GM12878 (cell line): Measurements from ENCODE around the gene NBPF12.
"Not testable (repeated sequence)": the region's sequence is repeated elsewhere in the genome, so short reads cannot be mapped to it uniquely, and the experiment has no call there.

Experiments
- FOXM1 ChIP-seq: IDR thresholded peaks from 2 replicates; pipeline ENCODE4 v1.6.1; 2012; ENCODE audit warnings: low read depth, mild to moderate bottlenecking, inconsistent platforms, low read length, moderate library complexity
- SRF ChIP-seq, 2 experiments: IDR thresholded peaks; 2 replicates each; pipeline ENCODE4 v1.6.1; 2011; ENCODE audit warnings: low read depth in 2 of 2, low read length in 2 of 2, mild to moderate bottlenecking in 1 of 2, moderate library complexity in 1 of 2
- YY1 ChIP-seq: IDR thresholded peaks from 2 replicates; pipeline ENCODE4 v1.6.1; 2011; ENCODE audit warnings: low read depth, mild to moderate bottlenecking, low read length
- TF ChIP-seq, protein P1 (sequence below), 3 experiments: IDR thresholded peaks in 2 of 3; conservative IDR thresholded peaks in 1 of 3; 2 replicates each; pipeline ENCODE4 v1.5.1; 2011; ENCODE audit warnings: low read depth in 3 of 3, low read length in 3 of 3, mild to moderate bottlenecking in 3 of 3, control low read depth in 2 of 3, moderate library complexity in 2 of 3, inconsistent platforms in 1 of 3, mixed read lengths in 1 of 3; ENCODE audit not compliant: control insufficient read depth in 2 of 3, insufficient read depth in 1 of 3; ENCODE audit errors: extremely low read depth in 1 of 3

DNA sequence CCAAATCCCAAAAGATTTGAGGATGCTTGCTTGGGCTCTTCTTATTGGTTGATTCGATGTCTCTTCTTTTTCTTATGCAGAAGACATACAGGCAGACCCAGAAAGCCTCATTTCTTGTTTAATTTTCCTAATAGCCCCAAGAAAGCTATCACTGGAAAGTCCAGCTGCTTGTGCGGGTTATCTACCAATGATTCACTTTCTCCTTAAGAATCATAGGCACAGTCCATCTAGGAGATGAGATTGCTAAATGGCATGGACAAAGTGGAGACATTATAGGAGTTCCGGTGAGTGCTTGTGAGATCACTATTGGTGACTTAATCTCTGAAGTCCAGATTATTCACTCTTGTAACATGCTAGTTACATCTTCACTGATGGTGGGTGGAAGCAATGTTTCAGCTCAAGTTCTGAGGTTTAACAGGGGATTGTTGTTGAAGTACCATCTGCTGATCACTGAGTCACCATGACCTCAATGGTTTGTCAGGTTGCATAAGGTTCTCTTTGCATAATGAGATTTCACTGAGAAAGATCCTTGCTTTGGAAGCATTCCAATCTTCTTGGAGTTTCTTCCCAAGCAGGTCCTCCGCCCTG lies 92.0 kb downstream of the NBPF12 start:
- TF ChIP-seq, protein P1, sequence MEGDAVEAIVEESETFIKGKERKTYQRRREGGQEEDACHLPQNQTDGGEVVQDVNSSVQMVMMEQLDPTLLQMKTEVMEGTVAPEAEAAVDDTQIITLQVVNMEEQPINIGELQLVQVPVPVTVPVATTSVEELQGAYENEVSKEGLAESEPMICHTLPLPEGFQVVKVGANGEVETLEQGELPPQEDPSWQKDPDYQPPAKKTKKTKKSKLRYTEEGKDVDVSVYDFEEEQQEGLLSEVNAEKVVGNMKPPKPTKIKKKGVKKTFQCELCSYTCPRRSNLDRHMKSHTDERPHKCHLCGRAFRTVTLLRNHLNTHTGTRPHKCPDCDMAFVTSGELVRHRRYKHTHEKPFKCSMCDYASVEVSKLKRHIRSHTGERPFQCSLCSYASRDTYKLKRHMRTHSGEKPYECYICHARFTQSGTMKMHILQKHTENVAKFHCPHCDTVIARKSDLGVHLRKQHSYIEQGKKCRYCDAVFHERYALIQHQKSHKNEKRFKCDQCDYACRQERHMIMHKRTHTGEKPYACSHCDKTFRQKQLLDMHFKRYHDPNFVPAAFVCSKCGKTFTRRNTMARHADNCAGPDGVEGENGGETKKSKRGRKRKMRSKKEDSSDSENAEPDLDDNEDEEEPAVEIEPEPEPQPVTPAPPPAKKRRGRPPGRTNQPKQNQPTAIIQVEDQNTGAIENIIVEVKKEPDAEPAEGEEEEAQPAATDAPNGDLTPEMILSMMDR (IDR thresholded peaks at IDR 0.05 in 2 of 3, conservative IDR thresholded peaks at IDR 0.05 in 1 of 3; ENCODE audit: control insufficient read depth in 2 of 3, extremely low read depth in 1 of 3, insufficient read depth in 1 of 3, low read depth in 3 of 3, low read length in 3 of 3) = not testable (repeated sequence)
- not testable (repeated sequence) for TF ChIP-seq FOXM1; YY1; SRF (IDR thresholded peaks at IDR 0.05; ENCODE audit: low read depth in 2 of 2, low read length in 2 of 2)
